HEK293 (cell line): Measurements from ENCODE around the gene ANKRD65.

Experiments used
- CTCF ChIP-seq: fragments of 450-650 bp; formaldehyde crosslinking; IDR thresholded peaks from 2 replicates; pipeline ENCODE4 v1.5.1; 2016; ENCODE audit warnings: missing biosample characterization, missing genetic modification characterization
- OVOL3 ChIP-seq: fragments of 450-650 bp; formaldehyde crosslinking; IDR thresholded peaks from 2 replicates; pipeline ENCODE4 v1.5.1; 2016; ENCODE audit warnings: missing biosample characterization, missing genetic modification characterization
- ZIC2 ChIP-seq: fragments of 450-650 bp; formaldehyde crosslinking; IDR thresholded peaks from 2 replicates; pipeline ENCODE4 v1.5.1; 2016; ENCODE audit warnings: missing biosample characterization, missing genetic modification characterization

DNA sequence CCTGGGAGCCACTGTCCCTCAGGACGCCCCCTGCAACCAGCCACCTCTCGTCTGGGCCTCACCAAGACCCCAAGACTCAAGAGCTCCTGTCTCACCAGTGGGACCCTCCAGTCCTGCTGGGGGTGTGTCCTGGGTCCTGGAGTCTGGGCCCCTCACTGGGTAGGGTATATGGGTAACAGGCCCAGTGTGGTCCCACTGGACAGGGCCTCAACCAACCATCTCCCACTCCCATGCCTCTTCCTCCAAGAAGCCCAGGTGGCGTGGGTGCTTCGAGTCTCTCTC is 13.7 kb upstream of the ANKRD65 start:
- TF ChIP-seq CTCF (tag by site-specific recombination) (no peak), ZIC2 (tag by site-specific recombination) (no peak), OVOL3 (tag by site-specific recombination) (no peak)
